Measurements from ENCODE around the gene FAM3C.
"Not testable (repeated sequence)": the region's sequence is repeated elsewhere in the genome, so short reads cannot be mapped to it uniquely, and the experiment has no call there.

FAM3C gene

GRCh38 chr7:121331048-121331447, 65.1 kb downstream of the FAM3C start:
- no peak for DNase-seq (ENCODE audit: low read depth in 3 of 3)

GRCh38 chr7:121330053-121330833, 65.9 kb downstream of the FAM3C start:
- DNase-seq (ENCODE audit: low read depth in 3 of 3): no peak

GRCh38 chr7:121329191-121330052, 66.7 kb downstream of the FAM3C start:
- DNase-seq (ENCODE audit: low read depth in 3 of 3): no peak

- DNase-seq (ENCODE audit: low read depth in 3 of 3): no peak
Measured at GRCh38 chr7:121328508-121329190, 67.5 kb downstream of the FAM3C start, which contains the start of gene WNT16. WNT16 (plus strand) TSS chr7:121329000; CDS start chr7:121329293, 293 bp downstream.

GRCh38 chr7:121327671-121328070, 68.4 kb downstream of the FAM3C start:
- no peak for DNase-seq (ENCODE audit: low read depth in 3 of 3)

GRCh38 chr7:121323515-121324302, 72.4 kb downstream of the FAM3C start:
- no peak for DNase-seq (ENCODE audit: low read depth in 3 of 3)

GRCh38 chr7:121322460-121322859, 73.6 kb downstream of the FAM3C start:
- no peak for DNase-seq (ENCODE audit: low read depth in 3 of 3)

- DNase-seq (ENCODE audit: low read depth in 3 of 3): not testable (repeated sequence)
Measured at GRCh38 chr7:121315170-121315569, 80.9 kb downstream of the FAM3C start.

- DNase-seq (ENCODE audit: low read depth in 3 of 3): no peak
Measured at GRCh38 chr7:121313793-121314676, 82.1 kb downstream of the FAM3C start.

GRCh38 chr7:121313220-121313792, 82.8 kb downstream of the FAM3C start:
- DNase-seq (ENCODE audit: low read depth in 3 of 3): no peak

GRCh38 chr7:121307021-121307574, 89.0 kb downstream of the FAM3C start:
- DNase-seq (ENCODE audit: low read depth in 3 of 3): no peak

GRCh38 chr7:121306565-121306964, 89.5 kb downstream of the FAM3C start:
- no peak for DNase-seq (ENCODE audit: low read depth in 3 of 3)

GRCh38 chr7:121305109-121305508, 91.0 kb downstream of the FAM3C start:
- DNase-seq (ENCODE audit: low read depth in 3 of 3): no peak

GRCh38 chr7:121304102-121304658, 91.9 kb downstream of the FAM3C start:
- no peak for DNase-seq (ENCODE audit: low read depth in 3 of 3)

- DNase-seq (ENCODE audit: low read depth in 3 of 3): no peak
Measured at GRCh38 chr7:121303422-121304101, 92.5 kb downstream of the FAM3C start.

GRCh38 chr7:121302214-121302745, 93.8 kb downstream of the FAM3C start:
- no peak for DNase-seq (ENCODE audit: low read depth in 3 of 3)

GRCh38 chr7:121301446-121302213, 94.5 kb downstream of the FAM3C start:
- DNase-seq (ENCODE audit: low read depth in 3 of 3): no peak

All from stimulated activated CD4-positive, alpha-beta T cell treated with anti-CD3 and anti-CD28 coated beads, TNF-alpha, amount 100 ng/mL, for 4 hours (primary cell).